Right ventricle myocardium superior (tissue), 1 donor: ENCODE results near the gene PLIN5. TPM values are rescaled to one million over a fixed set of nuclear protein-coding genes. Genes with fewer than 3 reads are reported as not detected.

Experiments used
- ATAC-seq: fragments of 200-7000 bp; cut with Tn5 transposase; one replicate; pipeline ENCODE4 v1.9.1; 2020; ENCODE audit warnings: mild to moderate bottlenecking; ENCODE audit not compliant: poor library complexity
- DNase-seq: peaks from one replicate; pipeline ENCODE4 v3.0.0-alpha.2; 2020
- intact Hi-C: fragments of 100-400 bp; cut with DNase I; formaldehyde crosslinking; loops from one replicate; pipeline ENCODE4 v1.11.2; 2022
- total RNA-seq: library from RNA; stranded (reverse); fragmentation: NEBNext Ultra II Directional; extraction: Animal tissue kit (Norgen Biotek cat#: 25700); gene quantifications from one replicate; pipeline ENCODE4 v1.2.1, GENCODE V29; 2021
- donor health status: DM: no; HTN: yes; CAD: no; lungs with severe emphysema.

The PLIN5 gene
- total RNA-seq, 1 donor from 2014 or later, result 64.6 TPM

DNA sequence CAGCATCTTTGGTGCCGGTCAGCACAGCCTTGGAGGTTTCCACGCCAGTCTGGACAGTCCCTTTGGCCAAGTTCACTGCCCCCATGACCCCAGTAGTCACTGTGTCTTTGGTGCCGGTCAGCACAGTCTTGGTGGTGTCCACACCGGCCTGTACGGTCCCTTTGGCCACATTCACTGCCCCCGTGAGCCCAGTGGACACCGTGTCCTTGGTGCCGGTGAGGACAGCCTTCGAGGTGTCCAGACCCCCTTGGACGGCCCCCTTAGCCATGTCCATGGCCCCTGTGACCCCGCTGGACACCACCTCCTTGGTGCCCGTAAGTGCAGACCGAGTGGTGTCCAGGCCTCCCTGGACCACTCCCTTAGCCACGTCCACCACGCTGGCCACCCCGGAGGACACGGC lies 21.8 kb downstream of the PLIN5 start:
- intact Hi-C loops, result no loop called here
- ATAC-seq (no peak), DNase-seq (no peak)

DNA sequence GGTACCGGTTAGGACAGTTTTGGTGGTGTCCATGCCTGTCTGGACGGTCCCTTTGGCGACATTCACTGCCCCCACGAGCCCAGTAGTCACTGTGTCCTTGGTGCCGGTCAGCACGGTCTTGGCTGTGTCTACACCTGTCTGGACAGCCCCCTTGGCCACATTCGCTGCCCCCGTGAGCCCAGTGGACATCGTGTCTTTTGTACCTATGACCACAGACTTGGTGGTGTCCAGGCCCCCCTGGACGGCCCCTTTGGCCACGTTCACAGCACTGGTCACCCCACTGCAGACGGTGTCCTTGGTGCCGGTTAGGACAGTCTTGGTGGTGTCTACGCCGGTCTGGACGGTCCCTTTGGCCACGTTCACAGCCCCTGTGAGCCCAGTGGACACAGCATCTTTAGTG lies 23.0 kb downstream of the PLIN5 start:
- ATAC-seq (peak; percentile 2), DNase-seq (no peak)
- intact Hi-C loops, result no loop called here

DNA sequence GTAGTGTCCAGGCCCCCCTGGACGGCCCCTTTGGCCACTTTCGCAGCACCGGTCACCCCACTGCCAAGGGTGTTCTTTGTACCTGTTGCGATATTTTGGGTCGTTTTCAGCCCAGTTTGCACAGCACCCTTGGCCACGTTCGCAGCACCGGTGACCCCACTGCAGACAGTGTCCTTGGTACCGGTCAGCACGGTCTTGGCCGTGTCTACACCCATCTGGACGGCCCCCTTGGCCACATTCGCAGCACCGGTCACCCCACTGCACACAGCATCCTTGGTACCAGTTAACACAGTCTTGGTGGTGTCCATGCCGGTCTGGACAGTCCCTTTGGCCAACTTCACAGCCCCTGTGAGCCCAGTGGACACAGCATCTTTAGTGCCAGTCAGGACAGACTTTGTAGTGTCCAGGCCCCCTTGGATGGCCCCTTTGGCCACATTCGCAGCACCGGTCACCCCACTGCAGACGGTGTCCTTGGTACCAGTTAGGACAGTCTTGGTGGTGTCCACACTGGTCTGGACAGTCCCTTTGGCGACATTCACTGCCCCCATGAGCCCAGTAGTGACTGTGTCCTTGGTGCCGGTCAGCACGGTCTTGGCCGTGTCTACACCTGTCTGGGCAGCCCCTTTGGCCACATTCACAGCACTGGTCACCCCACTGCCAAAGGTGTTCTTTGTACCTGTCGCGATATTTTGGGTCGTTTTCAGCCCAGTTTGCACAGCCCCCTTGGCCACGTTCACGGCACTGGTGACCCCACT lies 23.5 kb downstream of the PLIN5 start:
- DNase-seq (no peak), ATAC-seq (peak; percentile 17)
- intact Hi-C loops, result no loop called here

DNA sequence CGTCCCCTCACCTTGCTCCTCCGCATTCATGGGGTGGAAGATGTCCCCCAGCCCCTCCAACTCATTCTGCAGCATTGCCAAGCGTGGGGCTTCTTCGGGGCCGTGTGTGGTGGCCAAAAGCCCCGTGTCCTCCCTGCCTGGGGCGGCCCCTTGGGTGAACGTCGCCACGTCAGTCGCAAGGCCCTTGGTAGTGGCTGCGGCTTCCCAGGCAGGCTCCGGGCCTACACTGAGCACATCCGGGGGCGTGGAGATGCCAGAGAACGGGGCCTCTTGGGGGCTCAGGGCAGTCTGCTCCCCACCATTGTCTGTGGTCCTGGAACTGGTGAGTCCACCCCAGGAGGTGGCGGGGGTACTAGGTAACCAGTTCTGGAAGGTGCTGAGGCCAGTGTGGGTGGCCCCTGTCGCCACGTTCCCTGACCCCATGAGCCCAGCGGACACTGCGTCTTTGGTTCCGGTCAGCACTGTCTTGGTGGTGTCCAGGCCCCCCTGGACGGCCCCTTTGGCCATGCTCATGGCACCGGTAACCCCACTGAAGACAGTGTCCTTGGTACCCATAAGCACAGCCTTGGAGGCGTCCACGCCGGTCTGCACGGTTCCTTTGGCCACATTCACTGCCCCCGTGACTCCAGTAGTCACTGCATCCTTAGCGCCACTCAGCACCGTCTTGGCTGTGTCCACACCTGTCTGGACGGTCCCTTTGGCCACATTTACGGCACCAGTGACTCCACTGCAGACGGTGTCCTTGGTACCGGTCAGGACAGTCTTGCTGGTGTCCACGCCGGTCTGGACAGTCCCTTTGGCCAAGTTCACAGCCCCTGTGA lies 24.4 kb downstream of the PLIN5 start:
- intact Hi-C loops, result no loop called here
- ATAC-seq, result peak; percentile 8
- peak; percentile 33 for DNase-seq

DNA sequence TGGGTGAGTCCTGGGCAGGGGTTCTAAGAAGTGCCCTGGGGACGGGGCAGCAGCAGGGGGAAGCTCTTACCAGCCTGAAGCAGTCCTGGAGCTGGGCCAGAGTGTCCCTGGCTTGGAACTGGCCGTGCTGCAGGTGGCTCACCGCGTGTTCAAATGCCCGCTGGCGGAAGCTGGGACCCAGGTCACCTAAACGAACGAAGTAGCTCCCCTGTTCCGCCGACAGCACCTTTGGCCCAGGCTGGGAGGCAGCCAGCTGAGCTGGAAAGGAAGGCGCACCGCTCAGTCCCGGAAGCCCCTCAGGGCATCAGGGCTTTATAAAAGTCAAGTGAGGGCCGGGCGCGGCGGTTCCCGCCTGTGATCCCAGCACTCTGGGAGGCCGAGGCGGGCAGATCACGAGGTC lies 26.3 kb downstream of the PLIN5 start:
- DNase-seq, result peak; percentile 55
- no peak for ATAC-seq

DNA sequence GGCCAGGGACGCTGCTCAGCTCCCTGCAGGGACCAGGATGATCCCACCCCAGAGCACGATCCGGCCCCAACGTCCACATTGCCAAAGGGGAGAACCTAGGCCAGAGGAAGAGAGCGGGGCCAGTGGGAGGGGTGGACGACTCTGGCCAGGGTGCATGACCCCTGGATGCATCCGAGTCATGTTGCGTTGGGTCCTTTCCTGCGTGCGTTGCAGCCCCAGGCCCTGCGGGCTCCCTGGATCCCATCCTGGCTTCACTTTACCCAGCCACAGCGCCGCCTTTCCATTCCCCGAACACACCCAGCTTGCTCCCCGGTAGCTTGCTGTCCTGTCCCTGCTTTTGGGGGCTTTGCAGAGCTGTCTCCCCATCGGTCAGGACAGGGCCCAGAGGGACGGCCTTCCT lies 27.2 kb downstream of the PLIN5 start:
- intact Hi-C loops, result no loop called here
- ATAC-seq (no peak), DNase-seq (peak; percentile 35)

More for the DNA sequence above, 26.3 kb downstream of the PLIN5 start:
- intact Hi-C loops, result no loop called here

DNA sequence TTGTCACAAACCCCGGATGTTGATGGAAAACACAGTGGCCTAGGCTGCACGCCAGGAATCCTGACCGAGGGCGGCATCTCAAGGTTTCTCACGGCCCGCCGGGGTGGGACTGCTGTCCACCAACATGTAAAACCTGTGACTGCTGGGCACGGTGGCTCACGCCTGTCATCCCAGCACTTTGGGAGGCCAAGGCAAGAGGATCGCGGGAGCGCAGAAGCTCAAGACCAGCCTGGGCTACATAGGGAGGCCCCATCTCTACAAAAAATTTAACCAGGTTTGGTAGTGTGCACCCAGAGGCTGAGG lies 27.9 kb downstream of the PLIN5 start:
- intact Hi-C loops, result no loop called here
- ATAC-seq, result no peak
- DNase-seq, result peak; percentile 36

DNA sequence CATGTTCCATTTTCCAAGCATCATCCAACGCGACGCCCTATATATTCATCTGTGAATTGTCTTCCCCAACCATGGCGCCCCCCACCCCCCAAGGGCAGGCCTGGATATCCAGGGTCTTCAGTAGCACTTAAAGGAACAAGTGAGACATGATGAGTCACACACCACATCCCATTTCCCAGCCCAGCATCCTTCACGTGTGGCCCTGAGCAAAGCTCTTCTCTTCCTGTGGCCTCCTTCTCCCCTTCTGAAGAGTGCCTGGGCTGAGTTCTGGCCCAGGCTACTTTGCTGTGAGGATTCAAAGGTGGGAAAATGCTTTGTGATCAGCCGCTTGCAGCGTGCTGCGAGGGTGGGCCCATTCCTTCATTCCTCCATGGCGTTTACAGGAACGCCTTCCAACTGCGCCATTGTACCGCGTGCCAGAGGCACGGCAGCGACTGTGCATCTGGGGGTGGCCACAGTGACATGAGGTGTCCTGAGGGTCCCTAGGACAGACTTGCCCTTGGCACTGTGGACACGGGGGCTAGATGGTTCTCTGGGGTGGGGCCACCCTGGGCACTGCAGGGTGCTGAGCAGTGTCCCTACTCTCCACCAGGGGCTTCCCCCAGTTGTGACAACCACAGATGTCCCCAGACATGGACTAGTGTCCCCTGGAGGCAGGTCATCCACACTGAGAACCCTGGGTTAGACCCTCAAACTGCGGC lies 28.4 kb downstream of the PLIN5 start:
- peak; percentile 30 for DNase-seq
- intact Hi-C loops, result no loop called here

DNA sequence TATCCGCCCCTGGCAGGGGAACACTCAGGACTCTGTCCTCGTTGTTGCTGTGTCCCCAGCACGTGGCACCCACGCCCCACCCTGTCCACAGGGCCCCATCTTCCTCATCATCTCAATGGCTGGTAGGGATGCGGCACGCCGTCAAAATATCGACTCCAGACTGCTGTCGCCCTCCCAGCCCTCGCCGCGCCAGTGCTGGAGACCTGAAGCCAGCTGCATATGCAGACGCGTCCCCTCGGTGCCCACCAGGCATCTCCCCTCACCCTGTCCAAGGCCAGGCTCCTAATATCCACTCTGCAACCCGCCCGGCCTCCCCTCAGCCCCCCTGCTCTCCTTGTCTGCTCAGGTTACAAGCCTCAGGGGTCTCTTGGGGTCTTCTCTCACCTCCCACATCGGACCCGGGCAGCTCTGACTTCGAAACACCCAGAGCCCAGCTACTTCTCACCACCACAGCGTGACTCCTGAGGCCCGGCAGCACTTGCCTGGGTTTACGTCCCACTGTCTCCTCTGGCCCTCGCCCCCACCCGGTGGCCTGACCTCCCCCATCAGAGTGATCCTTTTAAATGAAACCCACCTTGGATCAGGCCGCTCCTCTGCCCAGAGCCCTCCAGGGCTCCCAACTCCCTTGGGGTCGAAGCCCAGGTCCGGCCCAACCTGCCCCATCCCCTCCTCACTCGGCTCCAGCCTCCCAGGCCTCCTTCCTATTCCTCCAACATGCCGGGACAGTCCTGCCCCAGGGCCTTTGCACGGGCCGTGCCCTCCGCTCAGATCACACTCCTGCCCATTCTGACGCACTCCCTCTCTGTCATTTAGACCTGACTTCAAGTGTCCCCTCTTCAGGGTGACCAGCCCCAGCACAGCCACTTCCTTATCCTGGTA lies 29.2 kb downstream of the PLIN5 start:
- intact Hi-C loops, result no loop called here
- ATAC-seq, result no peak
- peak; percentile 35 for DNase-seq

More for the DNA sequence above, 28.4 kb downstream of the PLIN5 start:
- ATAC-seq, result no peak

DNA sequence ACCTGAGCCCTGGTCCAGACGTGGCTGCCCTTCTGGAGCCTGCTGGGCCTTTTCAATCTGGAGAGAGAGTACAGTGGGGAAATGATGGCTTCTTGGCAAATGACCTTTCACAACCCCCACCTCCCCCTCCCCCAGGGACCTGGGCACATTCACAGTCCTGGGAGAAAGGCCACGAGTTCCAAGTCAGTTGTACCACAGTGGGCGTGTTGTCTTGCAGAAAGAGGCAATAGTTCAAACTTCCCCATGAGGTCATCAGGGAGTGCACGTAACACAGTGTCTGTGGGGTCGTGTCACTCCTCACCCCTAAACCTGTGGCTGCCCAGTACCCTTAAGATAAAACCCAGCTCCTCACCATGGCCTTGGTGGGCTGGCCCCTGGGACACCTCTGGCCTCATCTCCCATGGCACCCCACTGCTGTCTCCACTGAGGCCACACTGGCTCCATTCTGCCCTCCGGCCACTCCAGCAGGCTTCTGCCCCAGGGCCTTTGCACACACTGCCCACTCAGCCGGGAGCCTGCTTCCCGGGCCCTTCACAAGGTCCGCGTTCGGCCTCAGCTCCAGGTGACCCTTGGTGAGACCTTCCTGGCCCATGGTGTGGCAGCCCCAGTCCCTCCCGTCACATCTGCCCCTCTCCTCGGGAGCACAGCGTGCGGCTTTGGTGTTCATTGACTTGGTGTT lies 30.0 kb downstream of the PLIN5 start:
- DNase-seq (peak; percentile 38), ATAC-seq (no peak)
- intact Hi-C loops, result no loop called here

DNA sequence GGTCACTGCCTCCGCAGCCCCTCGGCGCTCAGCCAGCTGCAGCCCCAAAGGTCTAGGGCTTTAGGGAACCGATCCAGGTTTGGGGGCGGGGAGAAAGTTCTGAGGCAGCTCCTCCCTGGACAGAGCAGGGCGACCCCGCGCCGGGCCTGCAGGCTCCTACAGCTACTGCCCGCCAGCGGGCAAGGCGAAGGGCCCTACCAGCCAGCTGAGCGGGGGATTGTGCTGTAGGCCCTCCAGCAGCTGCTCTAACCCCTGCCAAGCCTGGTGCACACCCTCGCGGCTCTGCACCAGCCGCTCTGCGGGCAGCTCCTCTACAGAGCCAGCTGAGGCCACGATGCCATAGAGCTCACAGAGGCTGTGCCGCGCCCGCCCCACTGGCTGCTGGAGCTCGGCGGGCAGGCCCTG lies 30.7 kb downstream of the PLIN5 start:
- intact Hi-C loops, result no loop called here
- ATAC-seq, result peak; percentile 1
- peak; percentile 36 for DNase-seq

DNA sequence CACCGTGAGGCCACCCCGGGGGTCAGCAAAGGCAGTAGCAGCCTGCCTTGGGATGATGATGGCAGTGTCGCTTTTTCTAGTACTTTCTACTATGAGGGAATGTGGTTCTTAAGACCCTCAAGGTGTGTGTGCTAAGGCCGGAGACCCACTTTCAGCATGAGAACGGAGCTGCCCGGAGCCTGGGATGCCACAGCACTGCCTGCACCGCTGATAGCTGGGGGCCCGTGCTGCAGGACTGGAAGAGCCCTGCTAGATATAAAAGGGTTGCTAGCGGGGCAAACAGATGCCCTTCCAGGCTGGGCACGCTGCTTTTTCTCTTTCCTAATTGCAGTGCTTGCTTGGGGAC lies 31.2 kb downstream of the PLIN5 start:
- intact Hi-C loops, result no loop called here
- ATAC-seq (no peak), DNase-seq (no peak)

DNA sequence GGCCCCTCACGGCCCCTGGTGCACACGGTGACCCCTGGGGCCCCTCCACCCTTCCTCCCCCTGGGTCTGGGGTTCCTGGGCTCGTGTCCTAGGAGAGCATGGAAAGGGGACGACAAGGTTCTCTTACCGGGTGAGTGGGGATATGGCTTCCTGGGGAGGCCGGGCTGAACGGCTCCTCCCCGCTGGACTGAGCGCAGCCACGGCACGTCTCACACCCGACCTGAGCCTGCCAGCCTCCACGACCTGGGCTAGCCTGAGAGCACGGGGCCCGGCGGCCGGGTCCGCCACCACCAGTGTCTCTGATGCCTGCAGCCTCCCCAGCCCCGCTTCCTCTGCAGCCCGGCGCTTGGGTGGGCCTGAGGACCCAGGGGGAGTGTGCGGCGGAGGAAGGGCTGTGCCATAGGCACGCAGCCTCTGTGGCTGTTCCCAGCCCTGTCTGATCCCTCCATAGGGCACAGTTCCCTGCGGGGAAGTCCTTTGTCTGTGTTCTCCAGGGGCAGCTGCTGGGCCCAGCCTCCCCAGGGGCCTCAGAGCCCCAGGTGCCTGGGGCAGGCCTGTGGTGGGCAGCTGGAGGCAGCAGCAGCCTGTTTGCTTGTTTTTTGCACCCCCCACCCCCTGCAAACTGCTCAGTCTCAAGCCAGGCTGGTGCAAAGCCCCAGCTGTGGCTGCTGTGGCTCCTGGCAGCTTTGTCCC lies 31.7 kb downstream of the PLIN5 start:
- intact Hi-C loops, result no loop called here
- ATAC-seq (no peak), DNase-seq (peak; percentile 37)

DNA sequence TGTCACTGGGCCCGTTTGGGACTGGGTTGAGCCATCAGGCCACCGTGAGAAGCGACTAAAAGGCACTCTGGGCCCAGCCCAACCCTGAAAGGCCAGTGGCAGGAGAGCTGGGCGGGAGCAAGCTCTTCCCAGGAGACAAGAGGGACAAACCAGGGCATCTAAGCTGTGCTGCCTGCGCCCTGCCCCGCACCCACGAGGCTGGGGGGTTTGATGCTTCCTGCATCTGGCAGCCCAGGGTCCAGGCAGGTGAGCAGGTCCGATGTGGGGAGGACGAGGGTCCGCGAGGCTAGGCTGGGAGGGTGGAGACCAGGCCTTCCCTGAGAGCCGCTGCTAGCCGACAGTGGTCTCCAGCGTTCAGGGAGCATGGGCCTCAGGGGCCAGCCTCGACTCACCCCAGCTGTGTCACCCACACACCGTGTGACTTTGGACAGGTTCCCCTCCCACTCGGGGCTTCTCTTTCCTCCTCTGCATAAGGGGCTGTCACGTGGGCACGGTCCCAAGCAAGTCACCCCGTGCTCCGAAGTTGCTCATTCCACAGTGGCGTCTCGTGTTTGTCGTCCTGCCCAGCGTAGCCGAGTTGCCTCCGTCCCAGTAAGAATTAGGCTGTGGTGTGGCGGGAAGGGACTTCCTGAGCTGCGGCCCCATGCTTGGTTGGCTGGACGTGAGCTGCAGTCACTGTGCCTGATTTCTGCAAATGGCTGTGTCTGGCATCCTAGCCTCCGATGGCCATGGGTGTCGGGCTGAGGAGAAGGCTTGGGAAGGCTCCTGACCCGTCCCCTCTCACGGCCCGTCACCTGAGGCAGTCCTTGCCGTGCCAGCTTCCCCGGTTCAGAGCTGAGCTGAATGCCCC lies 32.5 kb downstream of the PLIN5 start:
- intact Hi-C loops, result no loop called here
- ATAC-seq, result peak; percentile 3
- peak; percentile 37 for DNase-seq

DNA sequence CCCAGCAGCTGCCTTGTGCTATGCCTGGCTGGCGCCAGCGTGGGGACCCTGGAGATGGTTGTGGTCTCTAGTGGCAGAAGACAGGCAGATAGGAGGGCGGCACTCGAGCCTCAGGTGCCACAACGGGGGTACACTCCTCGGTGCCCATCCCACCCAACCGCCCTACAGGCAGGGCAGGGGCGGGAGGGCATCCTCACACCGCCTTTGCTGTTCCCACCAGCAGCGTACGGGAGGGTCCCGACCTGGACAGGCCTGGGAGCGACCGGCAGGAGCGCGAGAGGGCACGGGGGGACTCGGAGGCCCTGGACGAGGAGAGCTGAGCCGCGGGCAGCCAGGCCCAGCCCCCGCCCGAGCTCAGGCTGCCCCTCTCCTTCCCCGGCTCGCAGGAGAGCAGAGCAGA lies 33.3 kb downstream of the PLIN5 start:
- ATAC-seq (peak; percentile 2), DNase-seq (peak; percentile 36)
- intact Hi-C loops, result no loop called here

DNA sequence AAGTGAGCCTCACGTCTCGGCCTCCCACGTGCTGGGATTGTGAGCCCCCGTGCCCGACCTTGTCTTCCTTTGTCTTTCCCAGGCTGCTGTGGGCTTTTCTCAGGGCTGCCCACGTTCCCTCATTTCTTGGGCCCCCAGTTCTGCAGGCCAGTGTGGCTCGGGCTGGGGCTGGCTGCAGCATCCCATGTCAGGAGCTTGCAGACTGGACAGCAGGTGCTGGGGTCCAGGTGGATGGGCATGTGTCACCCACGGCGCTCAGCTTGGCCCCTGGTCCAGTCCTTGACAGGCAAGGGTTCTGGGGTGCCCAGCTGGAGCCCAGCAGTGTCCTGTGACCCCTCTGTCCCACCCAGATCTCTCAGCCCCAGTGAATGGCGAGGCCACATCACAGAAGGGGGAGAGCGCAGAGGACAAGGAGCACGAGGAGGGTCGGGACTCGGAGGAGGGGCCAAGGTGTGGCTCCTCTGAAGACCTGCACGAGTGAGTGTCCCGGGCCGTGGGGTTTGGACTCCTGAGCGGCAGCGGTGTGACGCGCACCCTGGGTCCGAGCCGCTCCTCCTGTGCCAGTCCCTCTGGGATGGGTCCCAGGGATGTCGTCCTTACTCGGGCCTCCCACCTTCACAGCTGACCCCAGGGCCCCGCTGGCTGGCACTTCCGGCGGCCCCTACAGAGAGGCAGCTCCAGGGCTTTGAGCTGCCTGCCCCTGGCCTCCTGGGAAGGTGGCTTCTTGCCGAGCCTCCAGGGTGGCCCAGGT lies 34.0 kb downstream of the PLIN5 start:
- DNase-seq, result peak; percentile 36
- ATAC-seq, result peak; percentile 3
- intact Hi-C loops, result no loop called here
